Measurements from ENCODE around the gene ABCD1. TPM values are rescaled to one million over a fixed set of nuclear protein-coding genes. Genes with fewer than 3 reads are reported as not detected.

The ABCD1 gene
- total and polyA plus RNA-seq, 4 donors: 5.7 to 19.7 (median 10.3) TPM

GRCh38 chrX:153688506-153688905, 36.1 kb upstream of the ABCD1 start:
- H3K27ac ChIP-seq (ENCODE audit: low read depth in 1 of 2, low read length in 1 of 2): peak overlapping the region in 1 of 2 donors; percentile 88
- no peaks in the 10 kb centered on the region for H3K4me1 ChIP-seq (ENCODE audit: control insufficient read depth in 5 of 5, insufficient read depth in 5 of 5, low read length in 5 of 5)
- ATAC-seq (ENCODE audit: insufficient read depth, low FRiP score): no peak
- 31% methylated on average over 57 of the region's 57 CpGs; no CpG with 5 or more reads in 1 of the 2 donors for WGBS, 2 donors
- peak overlapping the region; percentile 20 for H3K4me3 ChIP-seq
- TF ChIP-seq CTCF (IDR thresholded peaks at IDR 0.05; ENCODE audit: control extremely low read depth, extremely low read depth): no peak
- H3K9me3 ChIP-seq (ENCODE audit: control insufficient read depth in 4 of 4, insufficient read depth in 3 of 4, low read length in 3 of 4): peaks cover 0 to 3% (median 1%) of the 10 kb centered on the region in 4 donors
- H3K9ac ChIP-seq (ENCODE audit: insufficient read depth in 1 of 2, low read length in 2 of 2): no peak overlapping the region
- H3K27me3 ChIP-seq (ENCODE audit: control insufficient read depth in 3 of 3, insufficient read depth in 3 of 3, low read length in 2 of 3): no peaks in the 10 kb centered on the region
- DNase-seq: no peak
- no peaks in the 10 kb centered on the region for H3K36me3 ChIP-seq (ENCODE audit: control insufficient read depth in 4 of 4, insufficient read depth in 4 of 4, low read length in 4 of 4)

GRCh38 chrX:153688911-153689590, 35.6 kb upstream of the ABCD1 start:
- no peak overlapping the region for H3K4me3 ChIP-seq
- H3K9ac ChIP-seq (ENCODE audit: insufficient read depth in 1 of 2, low read length in 2 of 2): no peak overlapping the region
- DNase-seq: peak in 2 of 3 donors; percentile 29 to 54
- H3K4me1 ChIP-seq (ENCODE audit: control insufficient read depth in 5 of 5, insufficient read depth in 5 of 5, low read length in 5 of 5): no peaks in the 10 kb centered on the region
- H3K27ac ChIP-seq (ENCODE audit: low read depth in 1 of 2, low read length in 1 of 2): peak overlapping the region in 1 of 2 donors; percentile 88
- no peak for TF ChIP-seq CTCF (IDR thresholded peaks at IDR 0.05; ENCODE audit: control extremely low read depth, extremely low read depth)
- no peaks in the 10 kb centered on the region for H3K9me3 ChIP-seq (ENCODE audit: control insufficient read depth in 4 of 4, insufficient read depth in 3 of 4, low read length in 3 of 4)
- 36 to 45% methylated on average over 9 to 53 of the region's 53 CpGs for WGBS, 2 donors
- no peak for ATAC-seq (ENCODE audit: insufficient read depth, low FRiP score)
- no peaks in the 10 kb centered on the region for H3K27me3 ChIP-seq (ENCODE audit: control insufficient read depth in 3 of 3, insufficient read depth in 3 of 3, low read length in 2 of 3)
- no peaks in the 10 kb centered on the region for H3K36me3 ChIP-seq (ENCODE audit: control insufficient read depth in 4 of 4, insufficient read depth in 4 of 4, low read length in 4 of 4)

- Histone ChIP-seq H3K36me3 (ENCODE audit: control insufficient read depth in 4 of 4, insufficient read depth in 4 of 4, low read length in 4 of 4) (no peaks in the 10 kb centered on the region), H3K27me3 (ENCODE audit: control insufficient read depth in 3 of 3, insufficient read depth in 3 of 3, low read length in 2 of 3) (no peaks in the 10 kb centered on the region), H3K9ac (ENCODE audit: insufficient read depth in 1 of 2, low read length in 2 of 2) (no peak overlapping the region), H3K9me3 (ENCODE audit: control insufficient read depth in 4 of 4, insufficient read depth in 3 of 4, low read length in 3 of 4) (no peaks in the 10 kb centered on the region), H3K4me3 (no peak overlapping the region), H3K4me1 (ENCODE audit: control insufficient read depth in 5 of 5, insufficient read depth in 5 of 5, low read length in 5 of 5) (no peaks in the 10 kb centered on the region), H3K27ac (ENCODE audit: low read depth in 1 of 2, low read length in 1 of 2) (peak overlapping the region in 1 of 2 donors; percentile 81)
- DNase-seq (no peak), ATAC-seq (ENCODE audit: insufficient read depth, low FRiP score) (no peak)
- WGBS, 2 donors: 89 to 92% methylated on average over 8 to 19 of the region's 19 CpGs
- TF ChIP-seq CTCF (IDR thresholded peaks at IDR 0.05; ENCODE audit: control extremely low read depth, extremely low read depth): no peak
Observed at GRCh38 chrX:153689654-153690465, 34.8 kb upstream of the ABCD1 start.

Measured in lung (tissue), 12 donors.